GM19467 (cell line): ENCODE results near the gene C19orf44.
"Not testable (repeated sequence)": the region's sequence is repeated elsewhere in the genome, so short reads cannot be mapped to it uniquely, and the experiment has no call there.

Experiments
- ATAC-seq: cut with Tn5 transposase; IDR thresholded peaks from one replicate; pipeline ENCODE4 v1.9.1; 2021; ENCODE audit warnings: mild to moderate bottlenecking, moderate library complexity; ENCODE audit not compliant: unreplicated experiment

The C19orf44 gene

GRCh38 chr19:16466802-16467427 is 29.3 kb upstream of the C19orf44 start:
- not testable (repeated sequence) for ATAC-seq

- no peak for ATAC-seq
Observed at GRCh38 chr19:16467581-16467980, 28.6 kb upstream of the C19orf44 start.

GRCh38 chr19:16470541-16470910 is 25.7 kb upstream of the C19orf44 start:
- ATAC-seq, result no peak

- peak; percentile 27 for ATAC-seq
Observed at GRCh38 chr19:16470911-16471811, 25.0 kb upstream of the C19orf44 start.

- ATAC-seq, result not testable (repeated sequence)
Observed at GRCh38 chr19:16472559-16472899, 23.7 kb upstream of the C19orf44 start.

GRCh38 chr19:16472992-16473391 is 23.2 kb upstream of the C19orf44 start:
- ATAC-seq, result no peak

GRCh38 chr19:16473875-16474392 is 22.3 kb upstream of the C19orf44 start:
- no peak for ATAC-seq

GRCh38 chr19:16476401-16476800 is 19.8 kb upstream of the C19orf44 start:
- ATAC-seq, result no peak

GRCh38 chr19:16477311-16477710 is 18.9 kb upstream of the C19orf44 start:
- no peak for ATAC-seq

GRCh38 chr19:16482745-16483144 is 13.4 kb upstream of the C19orf44 start:
- no peak for ATAC-seq

GRCh38 chr19:16486476-16486875 is 9.7 kb upstream of the C19orf44 start:
- ATAC-seq, result not testable (repeated sequence)

GRCh38 chr19:16496613-16496983 is 404 bp downstream of the C19orf44 start:
- ATAC-seq, result no peak

- ATAC-seq, result no peak
Observed at GRCh38 chr19:16497042-16497441, 848 bp downstream of the C19orf44 start.

GRCh38 chr19:16497837-16498236 is 1.6 kb downstream of the C19orf44 start:
- ATAC-seq, result no peak

GRCh38 chr19:16504271-16504670 is 8.1 kb downstream of the C19orf44 start:
- ATAC-seq, result no peak

GRCh38 chr19:16506161-16506560 is 10.0 kb downstream of the C19orf44 start:
- ATAC-seq, result not testable (repeated sequence)

GRCh38 chr19:16506961-16507360 is 10.8 kb downstream of the C19orf44 start:
- ATAC-seq, result no peak

GRCh38 chr19:16508546-16508945 is 12.4 kb downstream of the C19orf44 start:
- ATAC-seq, result no peak

- ATAC-seq, result no peak
Observed at GRCh38 chr19:16509141-16510061, 13.2 kb downstream of the C19orf44 start.

GRCh38 chr19:16512611-16513010 is 16.4 kb downstream of the C19orf44 start:
- ATAC-seq, result not testable (repeated sequence)

- ATAC-seq, result no peak
Observed at GRCh38 chr19:16514383-16515019, 18.3 kb downstream of the C19orf44 start.
